Endothelial cell of coronary artery (primary cell): ENCODE results near the gene SCGB2A2. TPM values are rescaled to one million over a fixed set of nuclear protein-coding genes. Genes with fewer than 3 reads are reported as not detected.

Experiments used
- total RNA-seq: library from RNA; depleted of rRNA; stranded (reverse); fragments of >200 nt; gene quantifications from 2 replicates; pipeline ENCODE4 v1.2.3, GENCODE V29; 2014

The SCGB2A2 gene
- not detected in 2 replicates for total RNA-seq

GRCh38 chr11:62269654-62270278, at the start of gene SCGB2A2:
Gene SCGB2A2, plus strand, starts transcription at chr11:62270158. Its CDS starts 59 bp downstream, at chr11:62270217.

GRCh38 chr11:62242021-62242420, 27.9 kb upstream of the SCGB2A2 start, which contains the start of gene SCGB1D2:
Gene SCGB1D2, plus strand, starts transcription at chr11:62242239. Its CDS starts 69 bp downstream, at chr11:62242308.

GRCh38 chr11:62298975-62299374, 29.0 kb downstream of the SCGB2A2 start, which contains the start of gene SCGB1D4:
Gene SCGB1D4, minus strand, starts transcription at chr11:62299075. Its CDS starts 65 bp downstream, at chr11:62299010.

Other genes starting within 250 kb of the SCGB2A2 start
- 15.6 and 24.9 TPM in 2 replicates for gene INCENP, start 146.1 kb upstream of the SCGB2A2 start, total RNA-seq
- not detected in 2 replicates for gene SCGB1D1, start 79.9 kb upstream of the SCGB2A2 start, total RNA-seq
- not detected in 2 replicates for gene SCGB2A1, start 61.5 kb upstream of the SCGB2A2 start, total RNA-seq
- gene SCGB1D2, start 27.9 kb upstream of the SCGB2A2 start, total RNA-seq = not detected in 2 replicates
- gene SCGB1D4, start 28.9 kb downstream of the SCGB2A2 start, total RNA-seq = not detected in 2 replicates
- 28.3 and 33.5 TPM in 2 replicates for gene ASRGL1, start 67.3 kb downstream of the SCGB2A2 start, total RNA-seq
- not detected in 2 replicates for gene SCGB1A1, start 148.9 kb downstream of the SCGB2A2 start, total RNA-seq